GM13977 (cell line): ENCODE measurements around the gene MRPL16.
"Not testable (repeated sequence)": the region's sequence is repeated elsewhere in the genome, so short reads cannot be mapped to it uniquely, and the experiment has no call there.

Experiments
- DNase-seq: peaks from one replicate; pipeline ENCODE4 v3.0.0; 2012; ENCODE audit warnings: low spot score
- CTCF ChIP-seq: IDR thresholded peaks from 2 replicates; pipeline ENCODE4 v1.5.1; 2012; ENCODE audit warnings: mild to moderate bottlenecking, control low read depth; ENCODE audit not compliant: insufficient read depth; ENCODE audit errors: extremely low read depth, missing control alignments
- in situ Hi-C: fragments of 300-500 bp; cut with MboI; formaldehyde crosslinking; loops from one replicate; pipeline ENCODE4 v1.12.0; 2022; ENCODE audit warnings: low sequenced_read_pairs, low pct_unique_long_range_greater_than_20kb, mixed read lengths, inconsistent platforms; ENCODE audit not compliant: unreplicated experiment

The MRPL16 gene

GRCh38 chr11:59787816-59788215 is 22.8 kb downstream of the MRPL16 start:
- in situ Hi-C loops, result no loop called here
- TF ChIP-seq CTCF, result no peak
- no peak for DNase-seq

- no peak for DNase-seq
- no peak for TF ChIP-seq CTCF
- in situ Hi-C loops, result no loop called here
Observed at GRCh38 chr11:59787255-59787588, 23.4 kb downstream of the MRPL16 start.

- DNase-seq, result no peak
- no peak for TF ChIP-seq CTCF
- in situ Hi-C loops, result no loop called here
Observed at GRCh38 chr11:59785818-59786217, 24.8 kb downstream of the MRPL16 start.

GRCh38 chr11:59784441-59784840 is 26.1 kb downstream of the MRPL16 start:
- in situ Hi-C loops, DNase-seq: not testable (repeated sequence)

- no peak for DNase-seq
- in situ Hi-C loops, result no loop called here
- TF ChIP-seq CTCF, result no peak
Observed at GRCh38 chr11:59783632-59784090, 26.9 kb downstream of the MRPL16 start.

- no peak for DNase-seq
- in situ Hi-C loops, result no loop called here
- TF ChIP-seq CTCF, result no peak
Observed at GRCh38 chr11:59782080-59782479, 28.5 kb downstream of the MRPL16 start.

GRCh38 chr11:59779487-59779886 is 31.1 kb downstream of the MRPL16 start:
- in situ Hi-C loops, result no loop called here
- DNase-seq, result no peak
- no peak for TF ChIP-seq CTCF
